Measurements from ENCODE around the gene NELL2. TPM values are rescaled to one million over a fixed set of nuclear protein-coding genes. Genes with fewer than 3 reads are reported as not detected.

The NELL2 gene
- total RNA-seq, 1 donor from 2014 or later = 1.0 TPM

DNA sequence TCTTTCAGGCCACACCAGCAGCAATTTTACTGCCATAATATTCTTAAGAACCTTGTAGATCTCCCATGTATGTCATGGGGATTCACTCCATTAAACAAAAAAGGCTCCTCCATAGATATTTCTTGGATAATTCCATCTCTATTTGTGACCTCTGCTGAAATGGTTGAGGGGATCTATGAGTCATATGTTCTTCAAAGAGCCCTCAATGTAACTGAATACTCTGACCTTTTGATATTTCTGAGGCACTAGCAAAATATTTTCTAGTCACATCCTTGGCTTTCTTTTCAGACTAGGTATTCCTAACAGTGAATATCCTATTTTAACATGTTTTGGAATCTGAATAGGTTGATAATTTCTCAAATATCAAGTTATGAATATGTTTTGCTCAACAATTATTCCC, 6.6 kb downstream of the NELL2 start:
- H3K9ac ChIP-seq (ENCODE audit: low read length) = no peak overlapping the region
- no peaks in the 10 kb centered on the region for H3K79me2 ChIP-seq (ENCODE audit: insufficient read depth, low read length)
- no peak overlapping the region for H3K4me3 ChIP-seq (ENCODE audit: insufficient read depth, low read depth, low read length)
- peaks cover 6% of the 10 kb centered on the region for H3K27me3 Mint-ChIP-seq (ENCODE audit: low read depth, unreplicated experiment)
- H3K4me2 ChIP-seq (ENCODE audit: low read length) = no peak overlapping the region
- no peaks in the 10 kb centered on the region for H4K20me1 ChIP-seq (ENCODE audit: insufficient read depth, low read length)
- peaks cover 3% of the 10 kb centered on the region for H3K9me3 Mint-ChIP-seq (ENCODE audit: unreplicated experiment)
- H3K4me3 Mint-ChIP-seq (ENCODE audit: unreplicated experiment) = no peak overlapping the region
- FAIRE-seq = no peak
- no peak for DNase-seq (ENCODE audit: low read depth)
- H3K9me3 ChIP-seq (ENCODE audit: insufficient read depth, low read depth, low read length) = no peaks in the 10 kb centered on the region
- no peak overlapping the region for H2AFZ ChIP-seq (ENCODE audit: low read depth, low read length)
- TF ChIP-seq, protein P1, sequence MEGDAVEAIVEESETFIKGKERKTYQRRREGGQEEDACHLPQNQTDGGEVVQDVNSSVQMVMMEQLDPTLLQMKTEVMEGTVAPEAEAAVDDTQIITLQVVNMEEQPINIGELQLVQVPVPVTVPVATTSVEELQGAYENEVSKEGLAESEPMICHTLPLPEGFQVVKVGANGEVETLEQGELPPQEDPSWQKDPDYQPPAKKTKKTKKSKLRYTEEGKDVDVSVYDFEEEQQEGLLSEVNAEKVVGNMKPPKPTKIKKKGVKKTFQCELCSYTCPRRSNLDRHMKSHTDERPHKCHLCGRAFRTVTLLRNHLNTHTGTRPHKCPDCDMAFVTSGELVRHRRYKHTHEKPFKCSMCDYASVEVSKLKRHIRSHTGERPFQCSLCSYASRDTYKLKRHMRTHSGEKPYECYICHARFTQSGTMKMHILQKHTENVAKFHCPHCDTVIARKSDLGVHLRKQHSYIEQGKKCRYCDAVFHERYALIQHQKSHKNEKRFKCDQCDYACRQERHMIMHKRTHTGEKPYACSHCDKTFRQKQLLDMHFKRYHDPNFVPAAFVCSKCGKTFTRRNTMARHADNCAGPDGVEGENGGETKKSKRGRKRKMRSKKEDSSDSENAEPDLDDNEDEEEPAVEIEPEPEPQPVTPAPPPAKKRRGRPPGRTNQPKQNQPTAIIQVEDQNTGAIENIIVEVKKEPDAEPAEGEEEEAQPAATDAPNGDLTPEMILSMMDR (IDR thresholded peaks at IDR 0.05; ENCODE audit: insufficient read depth, low read depth, low read length) = no peak
- TF ChIP-seq EZH2 (IDR thresholded peaks at IDR 0.05; ENCODE audit: insufficient read depth, low read length) = no peak
- no peaks in the 10 kb centered on the region for H3K36me3 Mint-ChIP-seq (ENCODE audit: low read depth, unreplicated experiment)
- H3K27ac ChIP-seq (ENCODE audit: low read depth, low read length) = no peak overlapping the region
- no peaks in the 10 kb centered on the region for H3K4me1 Mint-ChIP-seq (ENCODE audit: low read depth, unreplicated experiment)
- peaks cover 9% of the 10 kb centered on the region for H3K27me3 ChIP-seq (ENCODE audit: insufficient read depth, low read length)
- no peak overlapping the region for H3K27ac Mint-ChIP-seq (ENCODE audit: unreplicated experiment)
- H3K36me3 ChIP-seq (ENCODE audit: insufficient read depth, low read length) = no peaks in the 10 kb centered on the region
- no peaks in the 10 kb centered on the region for H3K4me1 ChIP-seq (ENCODE audit: insufficient read depth, low read length)

DNA sequence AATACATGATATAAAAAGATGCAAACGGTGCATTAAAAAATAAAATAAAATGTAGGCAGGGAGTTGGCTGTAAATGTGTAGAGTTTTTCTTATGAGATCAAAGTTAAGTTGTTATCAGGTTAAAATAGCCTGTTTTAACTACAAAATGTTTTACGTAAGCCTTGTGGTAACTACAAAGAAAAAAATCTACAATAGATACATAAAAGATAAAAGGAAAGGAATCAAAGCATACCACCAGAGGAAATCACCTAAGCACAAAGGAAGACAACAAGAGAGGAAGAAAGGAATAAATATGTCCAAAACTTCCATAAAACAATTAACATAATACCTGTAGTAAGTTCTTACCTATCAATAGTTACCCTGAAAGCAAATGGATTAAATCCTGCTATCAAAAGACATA, 12.2 kb downstream of the NELL2 start:
- Histone ChIP-seq H3K27ac (ENCODE audit: low read depth, low read length) (no peak overlapping the region), H3K9ac (ENCODE audit: low read length) (no peak overlapping the region), H4K20me1 (ENCODE audit: insufficient read depth, low read length) (no peaks in the 10 kb centered on the region), H3K4me1 (ENCODE audit: insufficient read depth, low read length) (no peaks in the 10 kb centered on the region), H3K36me3 (ENCODE audit: insufficient read depth, low read length) (no peaks in the 10 kb centered on the region), H2AFZ (ENCODE audit: low read depth, low read length) (no peak overlapping the region), H3K4me2 (ENCODE audit: low read length) (no peak overlapping the region), H3K4me3 (ENCODE audit: insufficient read depth, low read depth, low read length) (no peak overlapping the region), H3K79me2 (ENCODE audit: insufficient read depth, low read length) (no peaks in the 10 kb centered on the region), H3K9me3 (ENCODE audit: insufficient read depth, low read depth, low read length) (no peaks in the 10 kb centered on the region), H3K27me3 (ENCODE audit: insufficient read depth, low read length) (no peaks in the 10 kb centered on the region)
- Mint-ChIP-seq H3K36me3 (ENCODE audit: low read depth, unreplicated experiment) (no peaks in the 10 kb centered on the region), H3K27me3 (ENCODE audit: low read depth, unreplicated experiment) (no peaks in the 10 kb centered on the region), H3K9me3 (ENCODE audit: unreplicated experiment) (peaks cover 6% of the 10 kb centered on the region), H3K4me1 (ENCODE audit: low read depth, unreplicated experiment) (no peaks in the 10 kb centered on the region), H3K4me3 (ENCODE audit: unreplicated experiment) (no peak overlapping the region), H3K27ac (ENCODE audit: unreplicated experiment) (no peak overlapping the region)
- TF ChIP-seq, protein P1 (IDR thresholded peaks at IDR 0.05; ENCODE audit: insufficient read depth, low read depth, low read length) = no peak
- TF ChIP-seq EZH2 (IDR thresholded peaks at IDR 0.05; ENCODE audit: insufficient read depth, low read length) = no peak
- DNase-seq (ENCODE audit: low read depth) (no peak), FAIRE-seq (no peak)

GRCh38 chr12:44859998-44860689, 16.0 kb downstream of the NELL2 start:
- Histone ChIP-seq H3K79me2 (ENCODE audit: insufficient read depth, low read length) (no peaks in the 10 kb centered on the region), H3K4me3 (ENCODE audit: insufficient read depth, low read depth, low read length) (no peak overlapping the region), H3K4me1 (ENCODE audit: insufficient read depth, low read length) (no peaks in the 10 kb centered on the region), H3K27me3 (ENCODE audit: insufficient read depth, low read length) (no peaks in the 10 kb centered on the region), H3K9me3 (ENCODE audit: insufficient read depth, low read depth, low read length) (no peaks in the 10 kb centered on the region), H3K4me2 (ENCODE audit: low read length) (no peak overlapping the region), H3K27ac (ENCODE audit: low read depth, low read length) (no peak overlapping the region), H3K36me3 (ENCODE audit: insufficient read depth, low read length) (no peaks in the 10 kb centered on the region), H4K20me1 (ENCODE audit: insufficient read depth, low read length) (no peaks in the 10 kb centered on the region), H2AFZ (ENCODE audit: low read depth, low read length) (no peak overlapping the region), H3K9ac (ENCODE audit: low read length) (no peak overlapping the region)
- DNase-seq (ENCODE audit: low read depth) (no peak), FAIRE-seq (no peak)
- Mint-ChIP-seq H3K4me3 (ENCODE audit: unreplicated experiment) (no peak overlapping the region), H3K4me1 (ENCODE audit: low read depth, unreplicated experiment) (no peaks in the 10 kb centered on the region), H3K9me3 (ENCODE audit: unreplicated experiment) (peaks cover 6% of the 10 kb centered on the region), H3K27ac (ENCODE audit: unreplicated experiment) (no peak overlapping the region), H3K27me3 (ENCODE audit: low read depth, unreplicated experiment) (no peaks in the 10 kb centered on the region), H3K36me3 (ENCODE audit: low read depth, unreplicated experiment) (no peaks in the 10 kb centered on the region)
- TF ChIP-seq, protein P1 (IDR thresholded peaks at IDR 0.05; ENCODE audit: insufficient read depth, low read depth, low read length) = no peak
- no peak for TF ChIP-seq EZH2 (IDR thresholded peaks at IDR 0.05; ENCODE audit: insufficient read depth, low read length)

Data from astrocyte (in vitro differentiated cells and primary cell).